HG02970 (cell line): ENCODE data around the gene LYSMD1.

Experiments
- ATAC-seq: cut with Tn5 transposase; IDR thresholded peaks from one replicate; pipeline ENCODE4 v1.9.1; 2021; ENCODE audit warnings: mild to moderate bottlenecking, moderate library complexity, moderate number of reproducible peaks; ENCODE audit not compliant: unreplicated experiment, low FRiP score

LYSMD1 gene

DNA sequence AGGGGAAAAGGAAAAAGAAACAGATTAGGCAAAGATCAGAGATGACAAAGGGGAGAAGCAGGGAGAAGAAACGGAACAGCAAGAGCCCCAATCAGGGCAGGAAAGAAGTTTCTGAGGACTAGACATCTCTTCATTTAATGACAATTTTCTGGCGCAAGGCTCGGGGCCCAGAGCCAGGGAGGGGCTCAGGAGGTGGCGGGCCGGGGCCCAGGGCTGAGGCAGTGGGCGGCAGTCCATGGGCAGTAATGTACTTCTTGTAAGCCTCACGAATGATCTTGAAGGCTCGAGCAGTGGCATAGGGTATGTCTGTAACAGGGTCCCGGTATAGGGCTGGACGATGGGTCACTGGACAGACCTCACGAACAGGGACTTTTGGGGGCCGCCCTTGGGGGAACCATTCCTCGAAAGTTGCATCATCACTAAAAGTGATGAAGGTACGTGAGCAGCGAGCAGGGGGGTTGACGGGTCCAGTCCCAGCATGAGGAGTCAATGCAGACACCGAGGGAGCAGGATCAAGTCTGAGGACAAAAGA is 10.9 kb upstream of the LYSMD1 start:
- ATAC-seq, result no peak

DNA sequence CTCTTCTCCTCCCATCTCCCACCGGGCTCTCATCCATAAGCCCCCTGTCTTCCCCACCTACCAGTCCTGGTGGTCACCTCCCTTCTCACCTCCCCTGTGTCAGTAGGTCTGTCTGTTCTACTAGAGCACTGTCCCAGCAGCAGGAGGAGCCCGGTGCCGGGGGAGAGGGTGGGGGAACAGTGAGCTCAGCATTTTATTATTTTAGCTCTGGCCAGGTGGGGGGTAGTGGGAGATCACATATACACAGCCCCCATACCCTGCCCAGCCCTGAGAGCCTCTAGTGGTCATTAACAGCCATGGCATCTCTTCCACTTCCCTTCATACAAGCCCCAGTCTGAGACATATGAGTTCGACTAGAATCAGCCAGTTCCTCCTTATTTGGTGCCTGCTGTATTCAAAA is 10.2 kb upstream of the LYSMD1 start, which contains the start of gene TMOD4:
Gene TMOD4 (minus strand): TSS at position 119 of the 400 bp plus-strand sequence. CDS start 1,106 bp downstream, outside the sequence.
- ATAC-seq, result no peak

DNA sequence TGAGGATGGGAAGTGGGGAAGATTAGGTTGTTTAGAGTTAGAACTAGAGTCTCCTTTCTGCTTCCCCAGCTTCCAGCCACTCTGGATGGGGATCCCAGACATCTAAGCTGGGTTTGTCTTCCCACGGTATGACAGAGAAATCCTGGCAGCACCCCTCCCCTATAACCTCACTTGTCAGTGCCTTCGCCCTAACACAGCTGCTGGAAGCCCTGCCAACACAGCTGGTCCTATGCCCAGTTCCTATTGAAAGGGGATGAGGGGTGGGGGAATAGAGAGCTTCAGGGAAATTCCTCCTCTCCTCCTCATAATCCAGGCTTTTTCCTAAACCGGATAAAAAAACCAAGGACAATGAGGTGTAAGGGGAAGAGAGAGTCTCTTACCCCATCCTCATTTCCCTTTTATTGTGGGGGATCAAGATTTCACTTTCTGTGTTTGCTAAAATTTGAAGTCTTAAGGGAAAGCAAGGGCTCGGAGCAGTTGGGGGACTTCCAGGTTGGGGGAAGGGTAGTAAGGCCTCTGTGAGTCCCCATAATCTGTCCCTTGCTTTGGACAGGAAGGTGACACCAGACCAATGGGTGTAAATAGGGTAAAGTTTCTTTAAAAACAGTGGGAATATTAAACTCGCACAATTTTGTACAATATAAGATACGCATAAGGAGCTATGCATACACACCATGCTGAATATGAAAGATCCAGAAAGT is 9.5 kb upstream of the LYSMD1 start:
- ATAC-seq, result no peak

DNA sequence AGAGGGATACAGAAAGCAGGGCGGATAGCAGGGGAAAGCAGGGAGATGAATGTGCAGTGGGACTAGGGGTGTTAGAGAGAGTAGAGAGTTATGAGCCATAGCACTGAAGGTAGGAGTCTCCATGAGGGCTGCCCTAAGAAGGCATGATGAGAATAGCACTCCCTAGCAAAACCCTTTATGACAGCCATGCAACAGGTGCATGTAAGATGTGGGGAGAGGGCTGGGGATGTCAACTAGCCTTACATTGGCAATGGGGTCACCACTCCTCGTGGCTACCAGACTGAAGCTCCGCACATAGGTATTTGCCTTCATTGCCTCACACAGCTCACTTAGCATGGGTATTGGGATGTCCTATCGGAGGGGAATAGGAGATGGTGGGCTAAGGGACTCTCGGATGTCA is 5.5 kb upstream of the LYSMD1 start:
- no peak for ATAC-seq

DNA sequence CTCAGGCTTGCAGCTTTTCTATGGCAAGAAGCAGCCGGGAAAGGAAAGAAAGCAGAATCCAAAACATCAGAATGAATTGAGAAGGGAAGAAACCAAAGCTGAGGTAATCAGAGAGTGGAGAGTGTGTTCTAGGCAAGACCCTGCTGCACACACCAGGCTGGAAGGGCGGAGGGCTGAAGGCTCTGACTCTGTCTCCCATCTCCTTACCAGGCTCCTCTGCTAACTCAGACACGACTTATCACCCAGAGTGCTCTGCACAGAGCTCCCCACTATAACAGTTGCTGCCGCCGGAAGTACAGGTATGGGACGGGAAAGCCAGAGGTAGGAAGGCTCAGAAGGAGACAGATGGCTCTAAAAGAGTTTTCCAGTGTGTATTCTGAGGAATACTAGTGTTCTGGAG is 1.4 kb upstream of the LYSMD1 start:
- no peak for ATAC-seq

DNA sequence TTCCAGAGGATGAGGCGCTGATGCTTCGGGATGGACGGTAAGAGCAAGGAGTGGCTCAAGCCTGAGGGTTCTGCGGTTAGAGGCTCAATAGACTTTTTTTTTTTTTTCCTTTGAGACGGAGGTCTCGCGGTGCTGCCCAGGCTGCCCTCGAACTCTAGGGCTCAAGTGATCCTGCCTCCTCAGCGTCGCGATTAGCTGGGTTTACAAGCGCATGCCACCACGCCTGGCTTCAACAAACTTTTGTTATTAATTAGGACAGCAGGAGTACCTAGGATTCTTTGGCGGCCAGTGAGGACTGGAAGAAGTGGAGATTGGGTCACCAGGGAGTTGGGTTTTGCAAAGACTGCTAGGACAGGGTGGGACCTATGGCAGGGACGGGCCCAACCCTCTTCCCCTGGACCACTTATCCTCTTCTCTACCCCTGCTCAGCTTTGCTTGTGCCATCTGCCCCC is 829 bp upstream of the LYSMD1 start:
- no peak for ATAC-seq

DNA sequence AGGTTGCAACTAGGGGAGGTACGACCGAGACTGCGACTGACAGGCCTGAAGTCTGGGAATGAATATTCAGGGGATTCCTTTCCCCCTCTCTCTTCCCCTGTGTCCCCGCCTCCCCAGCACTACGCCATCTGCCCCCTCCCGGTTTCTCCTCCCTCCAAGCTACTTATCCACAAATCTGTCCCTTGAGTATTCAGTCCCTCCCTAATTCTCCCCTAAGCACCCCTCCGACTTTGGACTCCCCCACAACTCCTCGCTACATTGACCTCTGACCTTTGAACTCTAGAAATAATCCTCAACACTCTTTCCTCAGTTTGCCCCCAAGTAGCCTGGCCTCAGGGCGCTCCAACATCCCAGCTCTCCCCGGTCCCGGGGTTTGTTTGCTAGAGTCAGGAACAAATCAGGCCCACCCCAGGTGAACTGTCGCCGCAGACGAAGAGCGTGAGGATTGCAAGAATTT is 393 bp downstream of the LYSMD1 start:
- no peak for ATAC-seq

DNA sequence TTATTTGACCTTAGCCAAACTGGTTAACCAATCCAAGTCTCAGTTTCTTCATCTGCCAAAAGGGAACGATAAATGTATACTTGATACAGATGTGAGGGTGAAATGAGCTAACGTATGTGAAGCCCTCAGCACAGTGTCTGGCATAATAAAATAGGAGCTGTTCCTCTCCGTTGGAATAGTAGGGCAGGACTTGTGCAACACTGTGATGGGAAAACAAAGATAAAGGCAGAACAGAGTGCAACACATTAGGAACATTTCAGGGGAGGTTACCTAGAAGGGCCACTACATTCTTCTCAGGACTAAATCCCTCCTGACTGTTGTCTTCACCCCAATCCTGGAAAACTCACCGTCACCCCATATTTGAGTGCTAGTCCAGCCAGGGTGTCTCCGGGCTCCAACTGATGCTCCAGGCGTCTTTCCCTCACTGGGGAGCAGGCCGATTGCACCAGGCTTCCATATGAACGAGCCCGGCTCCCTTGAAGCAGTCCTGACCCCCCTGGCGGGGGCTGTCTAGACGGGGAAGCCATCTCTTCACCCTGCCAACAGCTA is 896 bp downstream of the LYSMD1 start:
- ATAC-seq, result no peak

DNA sequence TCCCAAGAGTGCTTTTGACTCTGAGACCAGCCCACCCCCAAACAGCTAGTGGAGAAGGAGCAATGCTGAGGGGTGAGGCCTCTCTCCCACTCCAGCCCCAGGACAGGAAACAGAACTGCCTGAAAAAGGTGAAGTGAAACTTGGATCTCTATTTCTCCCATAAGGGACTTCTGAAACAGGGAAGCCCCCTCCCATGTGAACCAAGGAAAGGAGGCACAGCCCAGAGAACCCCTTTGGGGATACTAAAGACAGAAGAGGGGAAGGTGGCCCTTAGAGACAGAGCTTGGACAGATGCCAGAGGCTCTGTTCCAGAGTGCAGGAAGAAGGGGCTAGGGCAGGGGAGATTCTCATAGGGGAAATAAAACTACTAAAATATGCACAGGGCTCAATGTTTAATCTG is 6.3 kb downstream of the LYSMD1 start:
- ATAC-seq, result no peak

DNA sequence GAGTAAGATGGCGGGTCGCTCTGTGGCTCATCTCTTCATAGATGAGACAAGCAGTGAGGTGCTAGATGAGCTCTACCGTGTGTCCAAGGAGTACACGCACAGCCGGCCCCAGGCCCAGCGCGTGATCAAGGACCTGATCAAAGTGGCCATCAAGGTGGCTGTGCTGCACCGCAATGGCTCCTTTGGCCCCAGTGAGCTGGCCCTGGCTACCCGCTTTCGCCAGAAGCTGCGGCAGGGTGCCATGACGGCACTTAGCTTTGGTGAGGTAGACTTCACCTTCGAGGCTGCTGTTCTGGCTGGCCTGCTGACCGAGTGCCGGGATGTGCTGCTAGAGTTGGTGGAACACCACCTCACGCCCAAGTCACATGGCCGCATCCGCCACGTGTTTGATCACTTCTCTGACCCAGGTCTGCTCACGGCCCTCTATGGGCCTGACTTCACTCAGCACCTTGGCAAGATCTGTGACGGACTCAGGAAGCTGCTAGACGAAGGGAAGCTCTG is 6.9 kb downstream of the LYSMD1 start:
- ATAC-seq, result no peak

DNA sequence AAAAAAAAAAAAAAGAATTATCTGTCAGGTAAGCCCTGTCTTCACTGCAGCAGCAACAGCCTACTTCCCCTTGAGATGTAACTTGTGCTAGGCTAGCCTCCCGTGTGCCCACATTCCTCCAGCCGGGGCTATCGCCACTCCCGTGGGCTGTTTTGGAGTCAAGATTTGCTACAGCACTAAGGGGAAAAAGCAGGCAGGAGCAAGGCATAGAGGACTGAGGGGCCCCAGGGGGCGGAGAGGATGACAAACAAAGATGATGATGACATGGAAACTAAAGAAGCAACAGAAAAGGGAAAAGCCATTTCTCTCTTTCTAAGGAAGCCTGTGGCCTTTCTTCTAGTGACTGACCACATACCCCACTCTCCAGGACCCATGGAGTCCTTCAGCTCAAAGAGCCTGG is 7.4 kb downstream of the LYSMD1 start:
- ATAC-seq, result no peak

DNA sequence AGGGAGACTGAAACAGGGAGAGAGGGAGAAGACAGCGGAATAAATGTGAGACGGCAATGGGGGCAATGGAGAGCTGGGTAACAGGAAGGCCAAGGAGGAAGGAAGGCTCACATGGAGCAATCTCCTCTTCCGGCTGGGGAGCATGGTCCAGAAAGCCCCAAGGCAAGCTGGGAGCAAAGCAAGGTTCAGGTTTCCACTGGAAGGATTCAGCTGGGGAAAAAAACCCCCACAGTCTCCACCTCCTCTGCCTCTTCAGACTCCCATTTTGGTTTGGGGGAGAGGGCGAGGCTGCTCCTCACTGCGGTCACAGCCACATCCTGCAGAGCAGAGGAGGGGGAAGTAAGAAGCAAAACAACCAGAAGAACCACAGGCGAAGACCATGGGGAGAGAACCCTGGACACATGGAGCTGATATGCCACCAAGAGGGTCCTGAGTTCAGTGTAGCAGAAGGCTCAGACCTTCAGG is 8.6 kb downstream of the LYSMD1 start:
- ATAC-seq, result no peak

DNA sequence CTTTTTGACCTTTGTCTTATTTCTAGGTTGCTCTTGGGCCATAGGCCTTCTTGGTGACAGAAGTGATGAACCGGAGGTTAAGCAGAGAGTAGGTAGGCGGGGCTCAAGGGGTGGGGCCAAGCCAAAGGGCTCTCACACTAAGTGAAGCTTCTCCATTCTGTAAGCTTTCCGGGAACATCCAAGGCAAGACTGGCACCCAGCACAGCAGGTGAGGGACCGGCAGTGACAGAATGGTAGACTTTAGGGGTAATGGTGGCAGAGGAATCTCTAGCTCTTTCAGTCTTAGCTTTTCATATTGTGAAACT is 9.2 kb downstream of the LYSMD1 start, which contains the start of gene TNFAIP8L2:
Gene TNFAIP8L2 (plus strand): TSS at position 135 of the 305 bp plus-strand sequence. CDS start 2,049 bp downstream, outside the sequence.
- peak; percentile 34 for ATAC-seq

DNA sequence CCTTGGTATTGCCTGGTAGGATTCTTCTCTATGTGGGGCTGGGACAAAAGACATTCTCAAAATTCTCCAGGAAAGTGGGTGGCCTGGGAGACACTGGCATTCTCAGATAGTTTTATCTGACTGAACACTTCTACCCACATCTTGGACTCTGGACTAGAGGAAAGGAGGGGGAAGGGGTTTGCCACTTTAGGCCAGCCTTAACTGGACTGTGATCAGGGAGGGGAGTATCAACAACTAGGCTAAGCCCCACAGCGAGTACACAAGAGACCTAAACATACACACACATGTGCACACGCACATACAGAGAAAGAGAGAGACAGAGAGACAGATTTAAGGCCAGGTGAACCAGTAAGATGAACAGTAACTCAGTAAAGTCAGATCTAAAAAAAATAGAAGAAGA is 18.0 kb downstream of the LYSMD1 start:
- ATAC-seq, result no peak

DNA sequence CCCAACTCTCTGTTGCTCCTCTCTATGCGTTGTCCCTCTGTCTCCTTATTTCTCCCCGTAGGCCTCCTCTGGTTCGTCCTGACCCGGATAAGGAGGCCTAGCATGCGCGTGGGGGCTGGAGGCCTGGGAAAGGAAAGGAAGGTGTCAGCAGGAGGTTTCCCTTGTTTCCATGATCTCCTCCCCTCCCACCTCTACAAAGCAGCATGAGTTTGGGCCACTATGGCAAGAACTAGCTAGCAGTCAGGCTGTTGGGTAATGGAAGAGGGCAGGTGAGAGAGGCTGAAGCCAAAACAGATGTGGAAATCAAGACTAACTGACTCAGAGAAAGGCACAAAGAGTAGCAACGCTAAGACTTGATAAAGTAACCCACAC is 18.6 kb downstream of the LYSMD1 start:
- ATAC-seq, result no peak

DNA sequence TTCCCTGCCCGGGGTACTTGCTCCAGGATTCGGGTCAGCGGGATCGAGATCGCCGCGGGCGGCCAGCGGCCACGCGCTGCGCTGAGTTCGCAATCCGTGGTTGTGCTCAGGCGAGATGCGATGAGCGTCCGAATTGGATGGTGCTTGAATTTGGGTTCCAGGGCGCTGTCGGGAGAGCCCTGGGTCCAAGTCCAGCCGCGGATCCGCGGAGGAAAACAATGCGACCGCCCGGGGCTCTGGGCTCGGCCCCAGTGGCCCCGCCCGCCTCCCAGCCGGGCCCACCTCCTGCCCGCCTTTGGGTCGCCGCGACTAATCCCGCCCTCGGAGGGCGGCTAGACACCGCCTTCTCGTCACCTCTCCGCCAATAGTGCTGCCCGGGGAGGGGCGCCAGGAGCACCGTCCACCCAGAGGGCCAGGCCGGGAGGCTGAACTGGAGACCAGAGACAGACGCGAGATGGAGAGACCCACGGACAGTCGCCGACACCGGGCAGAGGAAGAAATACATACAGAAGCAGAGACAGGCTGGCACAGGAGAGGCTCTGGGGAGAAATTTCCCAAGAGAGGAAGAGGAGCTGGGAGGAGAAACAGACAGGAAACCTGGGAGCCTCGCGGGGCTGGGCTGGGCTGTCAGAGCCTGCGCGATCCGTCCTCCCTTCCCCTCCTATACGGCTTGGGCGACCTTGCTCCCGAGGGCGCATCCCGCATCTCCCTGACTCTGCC is 19.1 kb downstream of the LYSMD1 start, which contains the start of gene SEMA6C:
Gene SEMA6C (minus strand): TSS at position 220 of the 720 bp plus-strand sequence. CDS start 4,010 bp downstream, outside the sequence.
- ATAC-seq, result peak; percentile 86

DNA sequence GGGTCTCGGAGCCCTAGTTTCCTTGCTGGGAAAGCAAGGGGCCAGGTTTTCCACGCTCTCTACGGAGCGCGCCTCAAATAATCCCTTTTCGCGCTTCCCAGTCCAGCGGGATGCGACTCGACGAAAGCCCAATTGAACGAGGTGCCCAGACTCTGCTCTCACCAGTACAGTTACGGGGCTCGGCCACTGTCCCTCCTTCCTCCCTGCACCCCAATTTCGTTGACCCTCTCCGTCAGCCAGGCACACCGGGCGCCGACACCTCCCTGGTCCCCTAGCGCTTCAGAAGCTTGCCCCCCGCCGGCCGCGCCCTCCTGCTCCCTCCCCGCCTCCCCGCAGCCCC is 19.7 kb downstream of the LYSMD1 start:
- ATAC-seq, result no peak

DNA sequence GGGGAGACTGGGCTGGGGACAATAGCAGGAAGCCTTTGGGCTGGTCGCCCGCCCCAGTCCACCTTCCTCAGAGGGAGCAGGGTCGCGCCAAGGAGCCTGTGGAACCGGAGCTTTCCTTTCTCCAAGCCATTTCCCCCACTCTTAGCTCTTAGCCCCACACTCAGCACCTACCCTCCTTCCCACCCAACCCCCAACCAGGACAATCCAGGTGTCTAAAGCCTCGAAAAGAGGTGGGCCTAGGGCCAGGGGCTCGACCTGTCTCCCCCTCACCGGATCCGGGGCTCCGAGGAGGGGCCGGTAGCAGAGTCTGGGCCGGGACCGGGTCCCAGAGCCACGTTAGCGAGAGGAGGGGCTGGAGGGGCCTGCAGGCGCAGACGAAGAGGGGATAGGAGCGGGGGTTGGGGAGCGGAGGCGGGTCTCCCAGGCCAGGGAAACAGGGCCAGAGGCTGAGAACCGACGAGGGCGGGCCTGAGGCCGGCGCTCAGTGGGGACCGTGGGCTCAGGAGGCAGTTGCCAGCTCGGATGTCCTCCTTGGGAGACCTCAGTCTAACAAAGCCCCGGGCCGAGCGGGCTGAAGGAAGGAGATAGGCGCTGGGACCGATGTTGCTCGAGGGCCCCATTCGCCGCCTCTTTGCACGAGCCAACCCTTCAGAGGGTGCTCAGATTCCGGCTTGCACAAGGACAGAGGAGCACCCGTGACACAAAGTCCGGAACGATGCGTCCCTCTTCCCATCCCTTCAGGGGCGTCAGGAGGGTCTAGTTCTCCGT is 20.2 kb downstream of the LYSMD1 start:
- ATAC-seq, result no peak

DNA sequence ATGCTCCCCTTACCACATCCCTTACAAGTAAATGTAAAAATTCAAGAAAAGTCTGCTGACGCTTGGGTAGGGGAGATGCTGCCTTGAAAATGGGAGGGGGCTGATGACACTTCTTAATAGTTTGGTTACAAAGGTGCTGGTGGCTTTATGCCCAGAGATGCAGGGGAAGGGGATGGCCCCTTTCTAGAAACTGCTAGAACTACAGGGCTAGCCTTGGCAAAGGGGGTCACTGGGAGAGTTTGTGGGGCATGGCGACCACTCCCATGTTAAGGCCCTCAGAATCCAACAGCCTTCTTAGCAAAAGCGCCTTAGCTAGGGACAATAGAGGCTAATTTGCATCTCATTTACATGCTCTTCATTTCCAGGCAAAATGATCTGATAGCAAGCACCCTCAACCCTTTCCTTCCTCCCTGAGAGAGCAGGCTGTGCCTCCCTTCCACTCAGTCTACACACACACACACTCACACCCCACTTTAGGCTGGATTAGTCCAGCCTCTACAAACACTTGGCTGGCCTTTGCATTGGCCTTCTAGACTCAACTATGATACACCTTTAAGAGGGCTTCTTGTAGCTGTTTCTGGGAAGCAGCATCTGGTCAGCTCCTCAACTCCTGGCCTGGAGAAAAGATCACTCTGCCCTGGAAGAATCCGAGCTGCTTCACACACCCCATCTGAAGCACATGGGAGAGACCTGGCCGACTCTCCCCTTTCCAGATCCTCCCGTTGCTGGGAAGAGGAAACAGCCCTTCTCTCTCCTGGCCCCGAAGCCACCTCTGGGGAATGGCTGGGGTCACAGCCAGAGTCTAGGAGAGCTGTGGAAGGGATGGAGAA is 21.0 kb downstream of the LYSMD1 start:
- ATAC-seq, result no peak
